ENCODE data around the gene PLN.

DNA sequence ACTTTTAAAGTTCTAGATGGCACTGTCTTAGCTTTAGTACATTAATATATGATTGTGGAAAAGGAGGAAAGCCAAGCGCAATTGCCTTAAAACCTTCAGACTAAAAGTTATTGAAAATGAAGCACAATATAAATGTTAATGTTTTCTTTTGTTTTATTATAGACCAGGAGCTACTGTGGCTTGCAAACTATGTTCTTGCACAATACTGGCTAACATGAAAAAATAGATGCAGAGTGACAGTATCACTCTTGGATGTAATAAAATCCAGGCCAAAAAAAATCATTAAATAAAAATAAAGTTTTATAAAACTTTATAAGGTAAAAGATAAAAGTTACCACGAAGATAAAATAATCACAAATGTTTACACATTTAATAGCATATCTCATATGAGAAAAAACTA lies 18.3 kb upstream of the PLN start:
- no peak for TF ChIP-seq POLR2AphosphoS5 (IDR thresholded peaks at IDR 0.05)
- TF ChIP-seq POLR2A (IDR thresholded peaks at IDR 0.05): no peak
- TF ChIP-seq, protein P1, sequence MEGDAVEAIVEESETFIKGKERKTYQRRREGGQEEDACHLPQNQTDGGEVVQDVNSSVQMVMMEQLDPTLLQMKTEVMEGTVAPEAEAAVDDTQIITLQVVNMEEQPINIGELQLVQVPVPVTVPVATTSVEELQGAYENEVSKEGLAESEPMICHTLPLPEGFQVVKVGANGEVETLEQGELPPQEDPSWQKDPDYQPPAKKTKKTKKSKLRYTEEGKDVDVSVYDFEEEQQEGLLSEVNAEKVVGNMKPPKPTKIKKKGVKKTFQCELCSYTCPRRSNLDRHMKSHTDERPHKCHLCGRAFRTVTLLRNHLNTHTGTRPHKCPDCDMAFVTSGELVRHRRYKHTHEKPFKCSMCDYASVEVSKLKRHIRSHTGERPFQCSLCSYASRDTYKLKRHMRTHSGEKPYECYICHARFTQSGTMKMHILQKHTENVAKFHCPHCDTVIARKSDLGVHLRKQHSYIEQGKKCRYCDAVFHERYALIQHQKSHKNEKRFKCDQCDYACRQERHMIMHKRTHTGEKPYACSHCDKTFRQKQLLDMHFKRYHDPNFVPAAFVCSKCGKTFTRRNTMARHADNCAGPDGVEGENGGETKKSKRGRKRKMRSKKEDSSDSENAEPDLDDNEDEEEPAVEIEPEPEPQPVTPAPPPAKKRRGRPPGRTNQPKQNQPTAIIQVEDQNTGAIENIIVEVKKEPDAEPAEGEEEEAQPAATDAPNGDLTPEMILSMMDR (IDR thresholded peaks at IDR 0.05): no peak
- TF ChIP-seq EP300 (IDR thresholded peaks at IDR 0.05): no peak

Measured in sigmoid colon (tissue), 4 donors.